ENCODE measurements around the gene KIAA2012.

KIAA2012 gene

GRCh38 chr2:202091476-202091875 lies 18.4 kb downstream of the KIAA2012 start:
- no peak for DNase-seq

DNA sequence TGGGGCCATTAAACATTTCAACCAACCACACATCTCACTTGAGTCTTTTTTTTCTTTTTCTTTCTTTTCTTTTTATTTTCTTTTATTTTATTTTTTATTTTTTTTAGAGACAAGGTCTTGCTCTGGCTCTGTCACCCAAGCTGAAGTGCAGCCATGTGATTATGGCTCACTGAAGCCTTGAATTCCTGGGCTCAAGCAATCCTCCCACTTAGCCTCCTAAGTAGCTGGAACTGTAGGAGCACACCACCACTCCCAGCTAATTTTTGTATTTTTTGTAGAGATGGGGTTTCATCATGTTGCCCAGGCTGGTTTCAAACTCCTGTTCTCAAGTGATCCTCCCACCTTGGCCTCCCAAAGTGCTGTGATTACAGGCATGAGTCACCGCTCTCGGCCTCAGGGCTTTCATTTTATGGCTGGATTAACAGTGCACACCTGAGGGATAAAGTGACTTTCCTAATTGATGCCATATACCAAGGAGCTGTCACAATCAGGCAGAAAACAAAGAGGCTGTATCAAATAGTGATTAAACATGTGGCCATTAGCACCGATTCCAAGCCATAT lies 21.5 kb downstream of the KIAA2012 start:
- DNase-seq: no peak

GRCh38 chr2:202095235-202095634 lies 22.2 kb downstream of the KIAA2012 start:
- DNase-seq: no peak

- no peak for DNase-seq
These were observed 23.7 kb downstream of the KIAA2012 start for GRCh38 chr2:202096736-202097135.

DNA sequence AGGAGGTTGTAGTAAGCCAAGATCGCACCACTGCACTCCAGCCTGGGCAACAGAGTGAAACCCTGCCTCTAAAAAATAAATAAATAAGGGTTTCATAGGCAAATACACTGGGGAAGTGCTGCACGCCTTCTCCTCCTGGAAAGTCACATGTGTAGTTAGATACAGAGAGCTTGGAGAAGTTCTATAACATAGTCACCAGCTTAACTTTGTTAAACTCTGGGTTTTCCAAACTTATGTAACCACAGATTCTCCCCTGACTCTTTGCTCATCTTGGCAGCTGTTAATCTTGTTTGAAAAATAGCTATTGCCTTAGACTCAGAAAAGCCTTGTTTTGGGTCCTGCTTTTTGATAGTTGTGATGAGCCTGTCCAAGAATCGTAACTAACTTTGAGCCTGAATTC lies 25.2 kb downstream of the KIAA2012 start:
- no peak for DNase-seq

DNA sequence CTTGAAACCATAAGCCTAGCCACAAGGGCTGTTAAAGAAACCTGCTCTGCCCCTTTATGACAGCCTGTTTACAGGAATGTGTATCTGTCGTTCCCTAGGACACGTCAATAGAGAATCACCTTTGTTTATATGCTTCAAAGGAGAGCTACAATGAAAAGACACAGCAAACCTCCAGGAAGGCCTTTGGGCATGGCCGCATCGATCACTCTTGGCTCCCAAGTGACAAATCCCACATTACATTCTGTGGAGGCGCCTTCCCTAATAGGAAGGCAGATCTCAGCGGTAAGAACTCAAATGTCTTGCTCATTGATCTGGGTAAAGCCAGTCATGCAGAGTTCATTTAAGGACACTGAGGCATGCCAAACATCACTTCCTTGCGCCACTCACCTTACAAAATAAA lies 26.5 kb downstream of the KIAA2012 start:
- no peak for DNase-seq

GRCh38 chr2:202100176-202100575 lies 27.1 kb downstream of the KIAA2012 start:
- no peak for DNase-seq

DNA sequence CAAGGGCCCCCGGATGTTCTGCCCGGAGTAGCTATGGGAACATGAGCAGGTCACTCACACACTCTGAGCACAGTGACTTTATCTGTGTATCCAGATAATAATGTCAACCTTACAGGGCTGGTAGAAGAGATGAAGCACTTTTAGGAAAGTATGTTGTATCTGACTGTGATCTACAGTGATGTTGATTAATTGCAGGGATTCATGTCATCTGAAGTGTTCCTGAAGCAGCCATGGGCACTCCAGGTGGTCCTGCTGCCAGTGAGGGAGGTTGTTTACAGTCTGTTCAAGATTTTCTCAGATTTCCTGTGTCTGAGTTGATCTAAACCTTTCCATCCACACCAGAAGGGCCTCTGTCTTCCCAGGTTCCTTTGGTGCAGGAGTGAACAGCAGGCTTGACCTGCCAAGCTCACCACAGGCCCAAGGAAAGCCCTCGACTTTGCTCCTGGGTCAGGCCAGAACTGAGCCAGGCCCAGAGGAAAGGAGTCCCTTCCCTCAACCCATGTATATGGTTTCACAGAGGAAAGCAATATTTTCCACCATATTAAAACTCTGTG lies 28.0 kb downstream of the KIAA2012 start:
- no peak for DNase-seq

DNA sequence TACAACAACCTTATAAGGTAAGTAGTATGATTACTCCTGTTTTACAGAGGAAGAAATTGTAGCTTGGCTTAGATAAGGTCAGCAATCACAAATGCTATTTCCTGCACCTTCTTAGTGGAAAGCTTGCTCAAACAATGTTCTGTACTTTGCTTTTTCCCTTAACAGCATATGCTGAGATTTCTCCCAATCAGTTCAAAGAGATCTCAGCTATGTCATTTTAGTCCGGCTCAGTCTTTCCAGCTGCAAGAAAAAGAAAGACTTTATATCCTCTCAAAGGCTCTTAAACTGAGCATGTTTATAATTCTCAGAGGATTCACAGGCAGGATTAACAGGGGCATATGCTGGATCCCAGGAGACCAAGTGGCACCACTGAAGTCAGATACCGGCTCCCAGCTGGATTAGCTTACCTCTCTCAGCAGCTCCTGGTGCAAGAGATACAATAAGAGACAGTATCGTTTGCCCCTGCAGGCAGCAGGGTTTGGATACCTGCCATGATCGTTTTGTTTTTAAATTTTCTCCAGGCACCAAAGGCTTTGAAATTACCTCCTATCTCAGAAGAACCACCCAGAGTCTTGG lies 29.5 kb downstream of the KIAA2012 start:
- no peak for DNase-seq

GRCh38 chr2:202104286-202104870 lies 31.3 kb downstream of the KIAA2012 start:
- peak; percentile 62 for DNase-seq

DNA sequence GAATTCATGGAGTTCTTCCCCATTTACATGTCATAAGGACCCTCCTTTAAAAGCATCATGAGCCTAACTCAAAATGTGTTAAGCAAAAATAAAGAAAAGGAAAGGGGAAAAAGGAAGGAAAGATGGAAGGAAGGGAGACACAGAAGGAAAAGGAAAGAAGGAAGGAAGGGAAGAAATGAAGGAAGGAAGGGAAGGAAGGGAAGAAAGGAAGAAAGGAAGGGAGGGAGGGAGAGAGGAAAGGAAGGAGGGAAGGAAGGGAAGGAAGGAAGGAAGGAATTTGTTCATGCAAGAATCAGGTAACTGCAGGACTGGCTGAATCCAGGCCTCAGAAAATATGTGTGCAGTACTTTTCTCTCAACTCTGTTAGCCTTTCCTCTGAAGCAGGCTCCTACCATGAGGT lies 32.0 kb downstream of the KIAA2012 start:
- DNase-seq: no peak

DNA sequence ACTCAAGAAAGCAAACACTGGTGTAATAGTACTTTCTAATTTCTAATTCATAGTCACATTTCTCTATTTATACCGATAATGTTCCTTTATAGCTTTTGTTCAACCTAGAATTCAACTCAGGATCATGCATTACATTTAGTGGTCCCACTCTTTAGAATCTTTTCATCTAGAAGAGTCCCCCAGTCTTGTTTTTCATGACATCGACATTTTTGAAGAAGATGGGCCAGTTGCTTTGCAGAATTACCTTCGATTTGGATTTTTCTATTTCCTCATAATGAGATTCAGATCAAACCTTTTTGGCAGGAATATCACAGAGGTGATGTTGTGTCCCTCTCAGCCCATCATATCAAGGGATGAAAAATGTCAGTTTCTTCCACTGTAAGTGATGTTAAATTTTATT lies 35.3 kb downstream of the KIAA2012 start:
- DNase-seq: no peak

- no peak for DNase-seq
These were observed 36.2 kb downstream of the KIAA2012 start for GRCh38 chr2:202109139-202109736.

GRCh38 chr2:202109737-202110184 lies 36.7 kb downstream of the KIAA2012 start:
- DNase-seq: no peak

DNA sequence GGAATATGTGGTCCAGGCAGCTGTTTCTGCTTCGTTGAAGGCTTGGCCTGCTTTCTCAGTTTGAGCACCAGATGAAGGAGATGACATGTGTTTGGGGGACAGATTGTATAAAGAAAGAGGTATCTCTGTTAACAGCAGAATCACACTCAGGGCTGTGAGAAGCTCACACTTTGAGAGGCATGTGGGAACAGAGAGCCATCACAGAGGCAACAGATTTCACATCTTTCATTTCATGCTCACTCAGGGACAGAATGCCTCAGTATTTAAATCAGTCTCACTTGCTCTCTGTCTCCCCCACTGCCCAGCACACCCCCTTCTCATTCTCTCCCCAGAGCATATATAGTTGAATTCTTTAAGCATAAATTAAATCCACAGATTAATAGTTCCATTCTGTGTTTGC lies 37.4 kb downstream of the KIAA2012 start:
- DNase-seq: no peak

- DNase-seq: no peak
These were observed 39.0 kb downstream of the KIAA2012 start for GRCh38 chr2:202112041-202112440.

DNA sequence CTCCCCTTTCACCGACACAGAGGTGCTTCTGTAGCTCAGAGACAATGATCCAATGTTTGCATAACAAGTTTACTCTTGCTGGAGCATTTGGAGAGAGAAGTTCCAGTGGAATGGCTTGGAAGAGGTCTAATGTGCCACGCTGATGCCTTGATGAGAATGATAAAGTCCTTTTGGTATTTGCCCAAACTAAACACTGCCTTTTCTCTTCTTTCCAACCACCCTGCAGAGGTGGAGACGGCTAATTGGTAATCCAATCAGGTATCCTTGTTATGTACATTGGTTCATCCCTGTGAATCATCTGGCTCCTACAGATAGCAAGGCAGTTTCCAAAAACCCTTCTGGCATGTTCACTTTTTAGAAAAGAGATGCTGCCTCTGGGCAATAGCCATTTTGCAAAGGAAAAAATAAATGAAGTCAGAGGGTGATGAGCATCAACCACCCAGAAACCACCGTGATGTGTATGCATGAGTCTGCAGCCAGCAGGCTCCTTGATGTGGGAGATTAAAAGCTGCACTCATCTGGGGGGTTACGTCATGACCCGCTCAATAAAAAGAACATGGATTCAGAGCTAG lies 40.6 kb downstream of the KIAA2012 start:
- no peak for DNase-seq

- DNase-seq: no peak
These were observed 41.2 kb downstream of the KIAA2012 start for GRCh38 chr2:202114291-202114690.

DNA sequence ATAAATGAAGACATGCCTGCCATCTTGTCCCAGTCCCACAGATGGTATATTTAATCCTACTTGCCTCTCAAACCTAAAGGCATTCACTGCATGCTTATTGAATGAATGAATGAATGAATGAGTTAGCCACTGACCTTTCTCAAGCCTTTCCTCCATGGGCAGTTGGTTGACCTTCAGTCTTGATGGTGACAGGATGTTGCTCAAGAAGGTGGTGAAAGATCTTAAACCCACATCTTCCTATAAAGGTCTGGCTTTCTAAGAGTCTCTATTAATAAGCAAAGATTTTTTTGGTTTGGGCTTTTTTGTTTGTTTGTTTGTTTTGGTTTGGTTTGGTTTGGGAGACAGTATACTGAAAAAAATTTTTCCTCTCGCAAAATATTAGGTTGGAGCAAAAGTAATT lies 41.7 kb downstream of the KIAA2012 start:
- no peak for DNase-seq

DNA sequence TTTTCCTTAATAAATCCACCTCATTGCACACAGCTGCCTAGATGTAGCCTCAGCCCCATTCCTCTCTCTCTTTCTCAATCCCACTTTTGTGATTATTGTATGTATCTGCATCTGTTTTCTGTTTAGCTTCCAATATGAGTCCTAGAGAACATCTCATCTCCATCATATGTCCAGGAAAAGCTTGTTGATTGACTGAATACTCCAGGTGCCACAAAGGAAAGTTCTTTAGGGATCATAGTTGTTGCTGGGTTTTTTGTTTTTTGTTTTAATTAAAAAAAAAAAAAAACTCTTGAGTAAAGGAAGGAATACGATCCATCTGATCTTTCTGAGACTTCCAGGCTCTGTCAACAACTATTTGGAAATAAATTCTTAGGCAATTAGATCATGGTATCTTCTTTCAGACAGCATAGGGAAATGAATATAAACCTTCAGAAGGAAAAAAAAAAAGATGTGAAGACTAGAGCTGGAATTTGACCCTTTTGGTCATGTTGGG lies 42.5 kb downstream of the KIAA2012 start:
- DNase-seq: no peak

DNA sequence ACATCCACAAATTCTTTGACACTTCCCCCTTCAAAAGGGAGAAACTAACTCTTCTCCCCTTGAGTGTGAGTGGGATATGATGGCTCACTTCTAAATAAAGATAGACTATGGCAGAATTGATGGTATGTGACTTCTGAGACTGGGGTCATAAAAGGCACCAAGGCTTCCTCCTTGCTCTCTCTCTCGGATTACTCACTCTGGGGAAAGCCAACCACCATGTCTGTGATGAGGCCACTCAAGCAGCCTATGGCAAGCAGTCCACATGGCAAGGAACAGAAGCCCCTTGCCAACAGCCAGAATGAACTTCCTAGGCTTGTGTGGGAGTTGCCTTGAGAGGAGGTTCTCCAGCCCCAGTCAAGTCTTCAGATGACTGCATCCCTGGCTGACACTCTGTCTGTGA lies 43.6 kb downstream of the KIAA2012 start:
- DNase-seq: no peak

- no peak for DNase-seq
These were observed 45.1 kb downstream of the KIAA2012 start for GRCh38 chr2:202118168-202118567.

- no peak for DNase-seq
These were observed 47.8 kb downstream of the KIAA2012 start for GRCh38 chr2:202120828-202121227.
